Erythroblast (primary cell): ENCODE data around the gene CC2D1A.

Source experiments
- GATA1 ChIP-seq: IDR thresholded peaks from 2 replicates; pipeline ENCODE4 v1.6.1; 2011; ENCODE audit warnings: low read depth, mild to moderate bottlenecking, control low read depth, low read length, moderate library complexity
- POLR2A ChIP-seq: IDR thresholded peaks from 2 replicates; pipeline ENCODE4 v1.6.1; 2011; ENCODE audit warnings: mild to moderate bottlenecking, low read length

DNA sequence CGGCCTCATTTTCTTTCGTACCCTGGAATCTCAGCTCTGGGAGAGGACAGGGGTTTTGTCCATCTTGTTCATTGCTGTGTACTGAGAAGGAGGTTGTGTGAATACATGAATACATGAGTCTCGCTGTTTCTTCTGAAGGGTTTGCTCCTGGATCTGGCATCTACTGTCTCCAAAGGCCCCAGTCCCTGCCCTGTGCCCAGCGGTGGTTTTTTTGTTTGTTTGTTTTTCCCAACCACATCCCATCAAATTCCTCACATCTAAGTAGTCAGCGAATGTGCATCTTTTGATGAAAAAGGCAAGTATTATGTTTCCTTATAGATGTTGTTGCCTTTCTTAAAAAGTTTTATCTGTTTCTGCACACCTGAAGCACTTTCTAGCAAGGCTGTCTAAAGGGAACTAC lies 58.8 kb downstream of the CC2D1A start:
- TF ChIP-seq POLR2A (no peak), GATA1 (no peak)
